HG02938 (cell line): ENCODE results near the gene PCBP3.
"Not testable (repeated sequence)": the region's sequence is repeated elsewhere in the genome, so short reads cannot be mapped to it uniquely, and the experiment has no call there.

Experiments
- ATAC-seq: cut with Tn5 transposase; IDR thresholded peaks from one replicate; pipeline ENCODE4 v1.9.1; 2021; ENCODE audit warnings: mild to moderate bottlenecking, moderate library complexity; ENCODE audit not compliant: unreplicated experiment

Gene PCBP3

GRCh38 chr21:45612665-45613019, 30.9 kb upstream of the PCBP3 start:
- not testable (repeated sequence) for ATAC-seq

- ATAC-seq: no peak
Measured at GRCh38 chr21:45613396-45613795, 30.1 kb upstream of the PCBP3 start.

GRCh38 chr21:45613881-45614280, 29.6 kb upstream of the PCBP3 start:
- no peak for ATAC-seq

GRCh38 chr21:45615145-45615711, 28.3 kb upstream of the PCBP3 start:
- ATAC-seq: no peak

- no peak for ATAC-seq
Measured at GRCh38 chr21:45617021-45617921, 26.3 kb upstream of the PCBP3 start.

GRCh38 chr21:45618287-45618686, 25.2 kb upstream of the PCBP3 start:
- no peak for ATAC-seq

GRCh38 chr21:45618846-45619485, 24.6 kb upstream of the PCBP3 start:
- ATAC-seq: no peak

- ATAC-seq: no peak
Measured at GRCh38 chr21:45620201-45620923, 23.2 kb upstream of the PCBP3 start.

- ATAC-seq: not testable (repeated sequence)
Measured at GRCh38 chr21:45621435-45622331, 21.8 kb upstream of the PCBP3 start.

GRCh38 chr21:45622416-45623097, 21.0 kb upstream of the PCBP3 start:
- no peak for ATAC-seq

GRCh38 chr21:45623436-45623835, 20.1 kb upstream of the PCBP3 start:
- ATAC-seq: no peak

GRCh38 chr21:45626127-45626526, 17.4 kb upstream of the PCBP3 start:
- ATAC-seq: not testable (repeated sequence)

- no peak for ATAC-seq
Measured at GRCh38 chr21:45629046-45629981, 14.2 kb upstream of the PCBP3 start.

- no peak for ATAC-seq
Measured at GRCh38 chr21:45630066-45630694, 13.3 kb upstream of the PCBP3 start.

GRCh38 chr21:45630876-45631275, 12.6 kb upstream of the PCBP3 start:
- ATAC-seq: no peak

- no peak for ATAC-seq
Measured at GRCh38 chr21:45631540-45631939, 12.0 kb upstream of the PCBP3 start.

- ATAC-seq: no peak
Measured at GRCh38 chr21:45632160-45632559, 11.4 kb upstream of the PCBP3 start.

- no peak for ATAC-seq
Measured at GRCh38 chr21:45632637-45633251, 10.8 kb upstream of the PCBP3 start.
